Hematopoietic multipotent progenitor cell (in vitro differentiated cells): ENCODE results near the gene MED12L. TPM values are rescaled to one million over a fixed set of nuclear protein-coding genes. Genes with fewer than 3 reads are reported as not detected.
"Not testable (repeated sequence)": the region's sequence is repeated elsewhere in the genome, so short reads cannot be mapped to it uniquely, and the experiment has no call there.

ENCODE experiments used
- DNase-seq, 3 donors: peaks; one replicate each; pipeline ENCODE4 v3.0.0-alpha.2; 2011 to 2015; ENCODE audit warnings: low read depth in 2 of 3, low spot score in 2 of 3
- total RNA-seq: library from RNA; depleted of rRNA; stranded (reverse); fragments of >200 nt; gene quantifications from one replicate; pipeline ENCODE4 v1.2.3, GENCODE V29; 2012

MED12L gene
- total RNA-seq: 47.9 TPM

- peak in 2 of 3 donors; percentile 85 to 88 for DNase-seq
Measured at GRCh38 chr3:151085227-151085888, at the start of gene MED12L. Gene MED12L, plus strand, starts transcription at chr3:151085664. Its CDS starts 1,263 bp downstream, at chr3:151086927.

GRCh38 chr3:151037746-151038477, 47.6 kb upstream of the MED12L start:
- no peak for DNase-seq

GRCh38 chr3:151044706-151045105, 40.8 kb upstream of the MED12L start:
- no peak for DNase-seq

GRCh38 chr3:151047636-151048035, 37.8 kb upstream of the MED12L start:
- no peak for DNase-seq

- DNase-seq: no peak
Measured at GRCh38 chr3:151051533-151051932, 33.9 kb upstream of the MED12L start.

GRCh38 chr3:151052346-151052745, 33.1 kb upstream of the MED12L start:
- DNase-seq: no peak

- no peak for DNase-seq
Measured at GRCh38 chr3:151052756-151053155, 32.7 kb upstream of the MED12L start.

- no peak for DNase-seq
Measured at GRCh38 chr3:151058740-151059139, 26.7 kb upstream of the MED12L start.

- no peak for DNase-seq
Measured at GRCh38 chr3:151062611-151063010, 22.9 kb upstream of the MED12L start.

GRCh38 chr3:151067158-151067557, 18.3 kb upstream of the MED12L start:
- peak in 1 of 3 donors; percentile 68 for DNase-seq

- DNase-seq: not testable (repeated sequence)
Measured at GRCh38 chr3:151072842-151073241, 12.6 kb upstream of the MED12L start.

GRCh38 chr3:151074256-151074655, 11.2 kb upstream of the MED12L start:
- no peak for DNase-seq

- DNase-seq: no peak
Measured at GRCh38 chr3:151075869-151076562, 9.4 kb upstream of the MED12L start.

GRCh38 chr3:151076626-151077025, 8.8 kb upstream of the MED12L start:
- DNase-seq: no peak

GRCh38 chr3:151081082-151081481, 4.4 kb upstream of the MED12L start:
- DNase-seq: not testable (repeated sequence)

GRCh38 chr3:151082880-151083838, 2.3 kb upstream of the MED12L start:
- DNase-seq: no peak

- no peak for DNase-seq
Measured at GRCh38 chr3:151084893-151085226, 604 bp upstream of the MED12L start.

GRCh38 chr3:151085889-151086483, 522 bp downstream of the MED12L start:
- peak in 1 of 3 donors; percentile 57 for DNase-seq

GRCh38 chr3:151086484-151087456, 1.3 kb downstream of the MED12L start:
- peak; percentile 24 to 95 (median 92) for DNase-seq
